PFSK-1 (cell line): Measurements from ENCODE around the gene GRAMD1A.

ENCODE experiments used
- FOXP2 ChIP-seq: optimal IDR thresholded peaks from 2 replicates; pipeline ENCODE3; 2011; ENCODE audit warnings: borderline replicate concordance, control low read depth, inconsistent platforms; ENCODE audit not compliant: insufficient read depth; ENCODE audit errors: extremely low read length, extremely low read depth
- POLR2AphosphoS5 ChIP-seq: IDR thresholded peaks from 2 replicates; pipeline ENCODE4 v1.6.1; 2012; ENCODE audit warnings: low read depth, mild to moderate bottlenecking, control low read depth, low read length, moderate library complexity
- SIN3A ChIP-seq: IDR thresholded peaks from 2 replicates; pipeline ENCODE4 v1.6.1; 2012; ENCODE audit warnings: mild to moderate bottlenecking, low read length, moderate library complexity, borderline replicate concordance; ENCODE audit not compliant: insufficient read depth
- TAF1 ChIP-seq: IDR thresholded peaks from 2 replicates; pipeline ENCODE4 v1.6.1; 2012; ENCODE audit warnings: low read length, control low read depth, borderline replicate concordance; ENCODE audit not compliant: insufficient read depth
- TF ChIP-seq, protein P1 (sequence below), 2 experiments: IDR thresholded peaks; 2 replicates each; pipeline versions ENCODE4 v1.6.1 to v1.8.0; 2011 to 2012; ENCODE audit warnings: low read depth in 2 of 2, low read length in 2 of 2, control low read depth in 1 of 2, inconsistent platforms in 1 of 2, mild to moderate bottlenecking in 1 of 2, moderate library complexity in 1 of 2; ENCODE audit not compliant: insufficient read depth in 1 of 2

GRAMD1A gene

DNA sequence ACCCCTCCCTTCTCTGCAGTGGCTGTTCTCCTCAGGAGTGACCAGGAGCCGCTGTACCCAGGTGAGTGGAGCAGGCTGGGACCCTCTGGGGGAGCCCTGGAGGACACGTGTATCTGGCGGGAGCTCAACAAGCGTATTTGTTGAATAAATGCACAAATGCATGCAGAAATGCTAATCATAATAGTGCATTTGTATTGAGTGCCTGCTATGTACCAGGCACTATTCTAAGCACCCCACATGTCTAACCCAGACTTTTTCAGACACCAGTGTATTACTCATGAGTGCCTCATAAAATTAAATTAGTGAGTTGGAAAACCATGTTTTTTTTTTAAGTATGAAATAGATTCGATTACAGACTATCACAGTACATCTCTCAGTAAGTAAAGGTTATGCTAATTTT is 49.3 kb downstream of the GRAMD1A start:
- no peak for TF ChIP-seq POLR2AphosphoS5
- TF ChIP-seq, protein P1, sequence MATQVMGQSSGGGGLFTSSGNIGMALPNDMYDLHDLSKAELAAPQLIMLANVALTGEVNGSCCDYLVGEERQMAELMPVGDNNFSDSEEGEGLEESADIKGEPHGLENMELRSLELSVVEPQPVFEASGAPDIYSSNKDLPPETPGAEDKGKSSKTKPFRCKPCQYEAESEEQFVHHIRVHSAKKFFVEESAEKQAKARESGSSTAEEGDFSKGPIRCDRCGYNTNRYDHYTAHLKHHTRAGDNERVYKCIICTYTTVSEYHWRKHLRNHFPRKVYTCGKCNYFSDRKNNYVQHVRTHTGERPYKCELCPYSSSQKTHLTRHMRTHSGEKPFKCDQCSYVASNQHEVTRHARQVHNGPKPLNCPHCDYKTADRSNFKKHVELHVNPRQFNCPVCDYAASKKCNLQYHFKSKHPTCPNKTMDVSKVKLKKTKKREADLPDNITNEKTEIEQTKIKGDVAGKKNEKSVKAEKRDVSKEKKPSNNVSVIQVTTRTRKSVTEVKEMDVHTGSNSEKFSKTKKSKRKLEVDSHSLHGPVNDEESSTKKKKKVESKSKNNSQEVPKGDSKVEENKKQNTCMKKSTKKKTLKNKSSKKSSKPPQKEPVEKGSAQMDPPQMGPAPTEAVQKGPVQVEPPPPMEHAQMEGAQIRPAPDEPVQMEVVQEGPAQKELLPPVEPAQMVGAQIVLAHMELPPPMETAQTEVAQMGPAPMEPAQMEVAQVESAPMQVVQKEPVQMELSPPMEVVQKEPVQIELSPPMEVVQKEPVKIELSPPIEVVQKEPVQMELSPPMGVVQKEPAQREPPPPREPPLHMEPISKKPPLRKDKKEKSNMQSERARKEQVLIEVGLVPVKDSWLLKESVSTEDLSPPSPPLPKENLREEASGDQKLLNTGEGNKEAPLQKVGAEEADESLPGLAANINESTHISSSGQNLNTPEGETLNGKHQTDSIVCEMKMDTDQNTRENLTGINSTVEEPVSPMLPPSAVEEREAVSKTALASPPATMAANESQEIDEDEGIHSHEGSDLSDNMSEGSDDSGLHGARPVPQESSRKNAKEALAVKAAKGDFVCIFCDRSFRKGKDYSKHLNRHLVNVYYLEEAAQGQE (IDR thresholded peaks at IDR 0.05; ENCODE audit: insufficient read depth in 1 of 2, low read depth in 2 of 2, low read length in 2 of 2), result no peak
- no peak for TF ChIP-seq SIN3A
- TF ChIP-seq FOXP2, result no peak
- TF ChIP-seq TAF1, result no peak

DNA sequence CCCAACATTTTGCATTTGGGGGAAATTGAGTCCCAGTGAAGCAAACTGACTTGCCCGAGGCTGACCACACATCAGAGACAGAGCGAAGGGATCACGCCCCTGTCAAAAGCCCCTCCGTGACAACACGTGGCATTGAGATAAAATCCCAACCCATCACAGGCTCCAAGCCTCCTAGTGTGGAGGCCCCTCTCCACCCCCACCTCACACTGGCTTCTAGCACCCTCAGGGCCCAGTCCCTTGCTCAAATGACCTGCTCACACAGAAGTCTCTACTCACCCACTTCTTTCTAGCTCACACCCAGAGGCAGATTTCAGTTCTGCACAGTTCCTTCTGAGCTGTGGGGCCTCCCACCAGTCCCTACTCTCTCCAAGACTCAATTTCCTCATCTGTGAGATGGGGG is 51.7 kb downstream of the GRAMD1A start:
- TF ChIP-seq FOXP2 (no peak), POLR2AphosphoS5 (no peak), SIN3A (no peak), TAF1 (no peak)
- TF ChIP-seq, protein P1 (IDR thresholded peaks at IDR 0.05; ENCODE audit: insufficient read depth in 1 of 2, low read depth in 2 of 2, low read length in 2 of 2), result no peak

DNA sequence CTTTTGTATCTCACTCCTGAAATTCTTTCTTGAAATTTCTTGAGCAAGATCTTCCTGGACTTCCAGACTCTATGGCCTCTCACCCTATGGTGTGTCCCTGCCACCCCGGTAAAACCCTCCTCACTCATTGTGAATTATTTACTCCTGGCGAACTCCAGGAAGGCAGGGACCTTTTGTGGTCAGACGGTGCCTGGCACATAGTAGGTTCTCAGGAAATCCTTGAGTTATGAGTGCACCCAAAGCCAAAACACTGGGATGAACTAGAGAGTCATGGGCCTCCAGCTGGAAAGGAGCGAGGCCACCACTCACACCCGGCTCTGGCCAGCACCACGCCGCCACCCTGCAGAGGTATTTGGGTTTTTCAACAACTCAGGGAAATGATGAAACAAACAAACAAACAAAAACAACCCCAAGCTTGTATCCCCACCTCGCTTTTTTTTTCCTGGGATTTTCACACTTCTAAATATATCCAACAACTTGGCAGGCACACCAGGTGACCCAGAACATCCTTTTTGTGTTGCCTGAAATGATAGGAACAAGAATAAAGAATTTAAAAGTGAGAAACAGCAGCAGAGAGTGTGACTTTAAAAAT is 52.6 kb downstream of the GRAMD1A start:
- TF ChIP-seq SIN3A (no peak), TAF1 (no peak), POLR2AphosphoS5 (no peak), FOXP2 (no peak)
- TF ChIP-seq, protein P1 (IDR thresholded peaks at IDR 0.05; ENCODE audit: insufficient read depth in 1 of 2, low read depth in 2 of 2, low read length in 2 of 2), result no peak

DNA sequence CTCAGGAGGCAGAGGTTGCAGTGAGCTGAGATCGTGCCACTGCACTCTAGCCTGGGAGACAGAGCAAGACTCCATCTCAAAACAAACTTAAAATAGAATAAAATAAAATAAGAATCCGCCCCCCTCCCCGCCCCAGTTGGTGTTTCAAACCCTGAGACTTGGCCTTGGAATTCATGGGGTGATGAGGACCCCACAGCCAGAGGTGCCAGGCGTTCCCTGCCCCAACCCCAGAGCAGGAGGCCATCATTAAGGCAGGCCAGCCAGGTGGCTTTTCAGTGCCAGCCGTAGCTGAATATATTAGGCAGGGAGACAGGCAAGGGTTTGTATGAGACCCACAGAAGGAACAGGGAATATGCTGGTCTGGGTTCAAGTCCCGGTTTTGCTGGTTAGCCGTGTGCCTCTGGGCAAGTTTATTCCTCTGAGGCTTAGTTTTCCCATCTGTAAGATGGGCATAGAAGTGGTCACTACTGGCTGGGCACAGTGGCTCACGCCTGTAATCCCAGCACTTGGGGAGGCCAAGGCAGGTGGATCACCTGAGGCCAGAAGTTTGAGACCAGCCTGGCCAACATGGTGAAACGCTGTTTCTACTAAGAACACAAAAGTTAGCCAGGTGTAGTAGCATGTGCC is 53.7 kb downstream of the GRAMD1A start:
- TF ChIP-seq FOXP2, result no peak
- TF ChIP-seq POLR2AphosphoS5, result no peak
- TF ChIP-seq TAF1, result no peak
- TF ChIP-seq, protein P1 (IDR thresholded peaks at IDR 0.05; ENCODE audit: insufficient read depth in 1 of 2, low read depth in 2 of 2, low read length in 2 of 2), result no peak
- TF ChIP-seq SIN3A, result no peak
